ENCODE data around the gene NWD2.

NWD2 gene

DNA sequence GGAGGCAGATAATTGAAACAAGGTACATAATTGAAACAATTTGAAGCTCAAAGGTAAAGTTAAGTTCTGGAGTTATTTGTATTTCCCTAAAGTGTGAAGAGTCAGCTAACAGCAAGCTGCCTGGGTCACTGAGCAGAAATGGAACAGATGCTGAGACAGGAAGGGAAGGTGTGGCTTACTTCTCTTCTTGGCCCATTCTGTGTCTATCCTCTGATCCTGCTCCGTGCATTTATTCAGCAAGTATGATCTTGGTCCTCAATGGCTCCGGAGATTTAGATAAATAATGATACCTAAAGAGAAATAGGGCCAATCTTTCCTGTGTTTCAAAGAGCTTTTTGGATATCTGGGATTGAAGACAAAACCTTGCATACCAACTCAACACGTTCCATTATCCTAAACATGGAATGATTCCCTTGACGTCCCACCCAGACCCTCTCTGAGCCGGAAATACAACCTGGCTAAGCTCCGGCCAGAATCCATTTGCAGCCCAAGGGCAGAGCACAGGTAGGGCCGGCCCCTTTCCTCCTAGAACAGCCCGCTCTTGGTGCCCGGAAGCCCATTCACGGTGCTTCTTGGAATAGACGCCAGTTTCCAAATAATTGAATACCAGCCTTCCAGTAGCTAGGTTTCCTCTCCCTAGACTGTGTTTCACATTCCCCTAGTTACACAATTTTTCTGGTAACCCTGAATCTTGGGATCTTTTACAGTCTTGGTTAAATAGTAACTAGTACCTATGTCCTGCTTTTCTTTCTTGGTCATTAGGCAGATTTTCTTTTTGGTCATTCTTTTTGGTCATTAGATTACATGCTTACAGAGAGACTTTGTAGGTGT lies 211.0 kb downstream of the NWD2 start:
- TF ChIP-seq, protein P1, sequence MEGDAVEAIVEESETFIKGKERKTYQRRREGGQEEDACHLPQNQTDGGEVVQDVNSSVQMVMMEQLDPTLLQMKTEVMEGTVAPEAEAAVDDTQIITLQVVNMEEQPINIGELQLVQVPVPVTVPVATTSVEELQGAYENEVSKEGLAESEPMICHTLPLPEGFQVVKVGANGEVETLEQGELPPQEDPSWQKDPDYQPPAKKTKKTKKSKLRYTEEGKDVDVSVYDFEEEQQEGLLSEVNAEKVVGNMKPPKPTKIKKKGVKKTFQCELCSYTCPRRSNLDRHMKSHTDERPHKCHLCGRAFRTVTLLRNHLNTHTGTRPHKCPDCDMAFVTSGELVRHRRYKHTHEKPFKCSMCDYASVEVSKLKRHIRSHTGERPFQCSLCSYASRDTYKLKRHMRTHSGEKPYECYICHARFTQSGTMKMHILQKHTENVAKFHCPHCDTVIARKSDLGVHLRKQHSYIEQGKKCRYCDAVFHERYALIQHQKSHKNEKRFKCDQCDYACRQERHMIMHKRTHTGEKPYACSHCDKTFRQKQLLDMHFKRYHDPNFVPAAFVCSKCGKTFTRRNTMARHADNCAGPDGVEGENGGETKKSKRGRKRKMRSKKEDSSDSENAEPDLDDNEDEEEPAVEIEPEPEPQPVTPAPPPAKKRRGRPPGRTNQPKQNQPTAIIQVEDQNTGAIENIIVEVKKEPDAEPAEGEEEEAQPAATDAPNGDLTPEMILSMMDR (IDR thresholded peaks at IDR 0.05; ENCODE audit: low read depth, low read length): no peak
- no peak for DNase-seq (ENCODE audit: extremely low read depth, low read depth)

DNA sequence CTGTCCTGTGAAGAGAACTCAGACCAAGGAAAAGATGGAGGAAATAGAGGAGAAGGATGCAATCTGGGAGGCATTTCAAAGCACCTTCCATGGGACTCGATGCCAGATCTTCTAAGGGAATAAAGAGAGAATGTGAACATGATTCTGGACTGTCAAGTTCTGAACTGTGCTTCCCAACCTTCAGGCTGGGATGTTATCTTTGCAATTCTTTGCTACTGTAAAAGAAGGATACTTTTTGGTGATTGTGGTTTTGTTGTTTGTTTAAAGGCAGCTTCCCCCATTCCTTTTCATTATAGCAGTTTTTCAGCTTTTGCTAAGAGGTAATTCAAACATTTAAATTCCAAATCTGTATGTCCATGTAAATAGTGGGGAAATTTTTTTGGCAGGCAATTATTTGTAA lies 217.3 kb downstream of the NWD2 start:
- no peak for DNase-seq (ENCODE audit: extremely low read depth, low read depth)
- TF ChIP-seq, protein P1 (IDR thresholded peaks at IDR 0.05; ENCODE audit: low read depth, low read length): no peak

DNA sequence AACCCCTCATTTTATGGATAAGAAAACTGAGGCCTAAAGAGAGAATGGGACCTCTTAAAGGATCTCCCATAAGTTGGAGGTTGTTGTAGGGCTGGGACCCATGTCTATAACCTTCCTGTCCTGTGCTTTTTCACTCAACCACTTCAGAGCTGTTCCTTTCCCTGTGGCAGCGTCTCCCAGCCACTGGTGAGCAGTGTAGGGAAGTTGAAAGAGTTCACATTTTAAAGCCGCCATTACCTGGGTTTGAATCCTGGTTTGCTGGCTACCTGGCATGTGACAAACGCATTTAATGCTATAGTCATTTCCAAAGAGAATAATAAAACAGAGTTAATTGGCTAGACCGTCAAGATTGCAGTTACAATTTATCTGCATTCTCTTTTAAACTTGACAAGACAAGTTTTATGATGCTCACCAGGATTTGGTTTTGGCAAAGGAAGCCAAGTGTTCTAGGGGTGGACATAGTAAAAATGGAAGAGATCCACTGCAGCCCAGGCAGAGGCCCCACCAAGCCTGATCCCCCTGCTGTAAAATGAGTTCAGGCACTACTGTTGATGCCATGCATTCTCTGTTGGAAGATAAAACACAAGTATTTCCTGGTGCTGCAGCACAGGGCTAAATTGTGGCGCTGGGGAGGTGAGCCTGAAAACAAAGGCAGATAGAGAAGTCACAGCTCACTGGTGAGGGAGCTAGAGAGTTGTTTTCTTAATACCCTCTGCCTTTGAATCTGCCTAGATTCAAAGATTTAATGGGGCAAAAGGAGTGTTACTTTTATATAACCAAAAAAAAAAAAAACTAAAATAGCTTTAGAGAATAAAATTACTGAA lies 218.7 kb downstream of the NWD2 start:
- TF ChIP-seq, protein P1 (IDR thresholded peaks at IDR 0.05; ENCODE audit: low read depth, low read length): no peak
- DNase-seq (ENCODE audit: extremely low read depth, low read depth): no peak

DNA sequence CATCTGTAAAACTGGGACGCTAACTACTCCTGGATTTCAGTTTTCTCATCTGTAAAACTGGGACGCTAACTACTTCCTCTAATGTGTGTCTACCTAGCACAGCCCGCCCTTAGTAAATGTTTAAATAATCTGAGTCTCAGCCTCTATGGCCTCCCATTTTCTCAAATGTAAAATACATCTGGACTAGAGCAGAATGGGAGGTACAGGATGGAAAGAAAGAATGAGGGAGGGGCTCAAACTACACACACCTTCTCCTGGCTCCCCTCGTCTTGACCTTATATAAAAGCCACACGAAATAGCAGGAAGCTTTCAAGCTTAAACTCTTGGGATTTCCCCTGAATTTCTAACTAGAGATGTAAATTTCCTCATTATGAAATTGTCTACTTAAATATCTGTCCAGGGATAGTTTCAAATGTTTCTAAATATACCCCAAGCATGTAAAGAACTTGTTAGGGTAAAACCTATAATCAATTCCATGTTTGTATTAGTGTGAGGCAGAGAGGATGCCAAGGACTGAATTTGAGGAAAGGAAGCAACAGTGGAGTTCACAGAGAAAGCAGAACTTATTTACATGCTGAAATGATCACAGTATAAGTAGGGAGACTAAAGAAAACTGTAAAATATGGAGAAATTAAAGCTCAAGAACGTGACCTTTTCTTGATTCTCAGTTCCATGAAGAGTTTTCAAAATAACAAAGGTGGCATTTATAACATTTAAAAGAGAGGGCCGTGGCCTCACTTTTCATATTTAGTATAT lies 220.0 kb downstream of the NWD2 start:
- TF ChIP-seq, protein P1 (IDR thresholded peaks at IDR 0.05; ENCODE audit: low read depth, low read length): no peak
- no peak for DNase-seq (ENCODE audit: extremely low read depth, low read depth)

DNA sequence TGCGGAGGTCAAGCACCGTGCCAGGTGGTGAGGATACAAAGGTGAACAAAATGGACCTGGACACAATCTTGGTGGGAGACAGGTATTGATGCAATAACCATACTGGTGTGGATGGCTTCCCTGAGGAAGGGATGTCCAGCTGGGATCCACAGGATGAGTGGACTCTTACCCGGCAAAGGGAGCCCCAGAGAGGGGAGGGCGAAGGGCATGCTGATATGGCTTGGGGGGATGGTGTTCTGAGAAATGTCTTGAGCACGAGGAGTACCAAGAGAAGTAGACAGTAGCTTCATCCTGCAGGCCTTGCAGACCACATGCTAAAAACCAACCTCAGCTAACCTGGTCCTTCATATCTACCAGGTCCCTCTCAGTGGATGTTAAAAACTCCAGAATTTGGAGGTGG lies 220.8 kb downstream of the NWD2 start:
- TF ChIP-seq, protein P1 (IDR thresholded peaks at IDR 0.05; ENCODE audit: low read depth, low read length): no peak
- no peak for DNase-seq (ENCODE audit: extremely low read depth, low read depth)

DNA sequence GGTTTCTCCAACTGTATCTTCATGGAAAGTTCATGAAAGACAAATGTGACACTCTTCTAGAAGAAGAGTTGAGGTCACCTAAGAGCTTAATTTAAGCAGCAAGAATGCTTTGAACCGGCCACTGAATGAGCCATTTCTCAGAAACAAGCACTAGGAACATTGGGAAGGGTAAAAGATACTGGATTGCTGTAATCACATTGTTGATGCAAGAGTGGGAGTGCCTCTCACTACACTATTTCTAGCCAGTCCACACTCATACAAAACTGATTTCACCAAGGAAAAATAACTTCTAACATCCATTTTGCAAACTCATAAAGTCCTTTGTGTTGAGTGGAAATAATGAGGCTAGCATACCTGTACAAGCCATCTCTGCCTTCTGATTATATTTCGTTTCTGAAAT lies 221.3 kb downstream of the NWD2 start:
- TF ChIP-seq, protein P1 (IDR thresholded peaks at IDR 0.05; ENCODE audit: low read depth, low read length): no peak
- no peak for DNase-seq (ENCODE audit: extremely low read depth, low read depth)

Measured in AG09319 (cell line).